ENCODE measurements around the gene ZNF423.

The ZNF423 gene

DNA sequence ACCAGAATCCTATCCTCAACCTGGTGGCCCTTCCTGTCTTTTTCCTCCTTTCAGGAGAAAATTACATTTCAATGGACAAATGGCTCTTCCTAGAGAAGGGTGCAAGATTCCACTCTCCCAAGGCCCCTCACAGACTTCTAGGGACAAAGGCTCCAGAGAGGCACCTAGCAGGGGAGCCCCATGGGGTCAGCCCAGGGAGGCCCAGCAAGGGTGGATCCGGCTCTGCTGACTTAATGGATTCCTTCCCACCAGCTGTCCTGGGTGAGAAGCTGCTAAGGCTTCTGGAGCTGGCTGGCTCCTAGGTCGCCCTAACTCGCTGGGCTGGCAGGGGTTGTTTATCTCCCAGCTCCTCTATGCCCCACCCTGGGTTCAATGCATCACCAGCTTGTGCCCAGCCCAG, 152.4 kb downstream of the ZNF423 start:
- Histone ChIP-seq H3K36me3 (ENCODE audit: control insufficient read depth, insufficient read depth, low read length) (no peaks in the 10 kb centered on the region), H3K4me1 (ENCODE audit: control insufficient read depth, insufficient read depth, low read length) (peaks cover 42% of the 10 kb centered on the region), H3K9me3 (ENCODE audit: control insufficient read depth, insufficient read depth, low read length) (no peaks in the 10 kb centered on the region), H3K9ac (ENCODE audit: low read depth, low read length) (no peak overlapping the region), H3K27me3 (ENCODE audit: control insufficient read depth, insufficient read depth, low read length) (no peaks in the 10 kb centered on the region), H3K4me3 (ENCODE audit: low read depth, low read length) (no peak overlapping the region)

DNA sequence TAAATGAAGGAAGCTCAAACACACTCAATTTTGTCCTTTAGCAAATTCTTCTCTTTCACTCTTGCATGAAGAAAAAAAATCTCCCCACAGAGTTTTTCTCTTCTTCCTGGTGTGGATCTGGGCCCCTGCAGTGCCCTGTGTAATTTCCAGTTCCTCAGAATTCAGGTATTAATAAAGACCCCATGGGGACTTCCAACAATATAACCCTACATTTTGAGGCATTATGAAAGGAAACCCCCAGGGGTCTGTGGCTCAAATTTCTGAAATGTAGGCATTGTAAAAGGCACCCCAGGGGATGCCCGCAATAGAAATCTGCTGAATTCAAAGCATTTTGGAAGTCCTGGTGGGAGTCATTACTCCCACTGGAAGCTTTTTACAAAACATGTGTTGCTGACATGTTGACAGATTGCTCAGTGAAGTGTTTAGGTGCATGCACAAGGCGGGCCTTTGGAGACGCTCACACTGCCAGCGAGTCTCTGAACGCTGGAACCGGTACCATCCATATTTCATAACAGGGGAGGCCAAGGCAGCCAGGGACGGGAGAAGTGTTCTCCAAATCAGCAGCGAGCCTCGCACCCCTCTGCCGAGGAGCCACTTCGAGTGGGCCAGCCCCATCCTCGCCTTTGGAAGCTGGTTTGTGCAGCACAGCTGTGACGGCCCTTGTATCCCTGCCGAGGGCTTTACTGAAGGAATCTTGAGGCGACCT, 154.0 kb downstream of the ZNF423 start:
- H3K4me3 ChIP-seq (ENCODE audit: low read depth, low read length), result no peak overlapping the region
- H3K4me1 ChIP-seq (ENCODE audit: control insufficient read depth, insufficient read depth, low read length), result peaks cover 52% of the 10 kb centered on the region
- H3K27me3 ChIP-seq (ENCODE audit: control insufficient read depth, insufficient read depth, low read length), result no peaks in the 10 kb centered on the region
- H3K9ac ChIP-seq (ENCODE audit: low read depth, low read length), result peak overlapping the region; percentile 49
- no peaks in the 10 kb centered on the region for H3K36me3 ChIP-seq (ENCODE audit: control insufficient read depth, insufficient read depth, low read length)
- no peaks in the 10 kb centered on the region for H3K9me3 ChIP-seq (ENCODE audit: control insufficient read depth, insufficient read depth, low read length)

DNA sequence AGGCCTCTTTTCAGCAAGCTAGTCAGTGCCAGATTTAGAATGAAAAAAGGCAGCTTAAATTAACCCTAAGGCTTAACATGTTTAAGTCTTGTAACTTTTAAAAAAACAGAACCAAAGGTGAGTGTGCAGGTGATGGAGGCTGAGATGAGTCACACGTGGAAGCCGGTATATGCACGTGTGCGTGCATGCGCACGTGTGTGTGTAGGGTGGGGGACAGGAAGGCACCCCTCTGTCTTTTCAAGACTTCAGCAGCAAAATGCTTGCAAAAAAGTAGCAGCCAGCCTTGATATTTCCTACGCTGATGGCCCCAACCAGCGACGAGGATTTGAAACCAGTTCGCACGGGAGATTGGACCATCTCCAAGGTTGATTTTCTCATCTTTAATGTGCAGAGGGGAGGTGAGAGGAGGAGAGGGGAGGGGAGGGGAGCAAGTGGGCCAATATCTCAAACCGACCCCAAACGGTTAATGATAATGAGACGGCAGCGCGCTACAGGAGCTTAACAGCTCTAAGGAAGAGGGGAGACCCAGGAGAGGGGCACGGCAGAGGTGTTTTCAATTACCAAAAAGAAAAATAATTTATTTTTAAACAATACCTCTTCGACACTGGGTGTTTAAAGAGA, 154.7 kb downstream of the ZNF423 start:
- no peak overlapping the region for H3K9ac ChIP-seq (ENCODE audit: low read depth, low read length)
- no peaks in the 10 kb centered on the region for H3K36me3 ChIP-seq (ENCODE audit: control insufficient read depth, insufficient read depth, low read length)
- no peaks in the 10 kb centered on the region for H3K9me3 ChIP-seq (ENCODE audit: control insufficient read depth, insufficient read depth, low read length)
- H3K27me3 ChIP-seq (ENCODE audit: control insufficient read depth, insufficient read depth, low read length), result no peaks in the 10 kb centered on the region
- H3K4me3 ChIP-seq (ENCODE audit: low read depth, low read length), result peak overlapping the region; percentile 33
- peaks cover 58% of the 10 kb centered on the region for H3K4me1 ChIP-seq (ENCODE audit: control insufficient read depth, insufficient read depth, low read length)

DNA sequence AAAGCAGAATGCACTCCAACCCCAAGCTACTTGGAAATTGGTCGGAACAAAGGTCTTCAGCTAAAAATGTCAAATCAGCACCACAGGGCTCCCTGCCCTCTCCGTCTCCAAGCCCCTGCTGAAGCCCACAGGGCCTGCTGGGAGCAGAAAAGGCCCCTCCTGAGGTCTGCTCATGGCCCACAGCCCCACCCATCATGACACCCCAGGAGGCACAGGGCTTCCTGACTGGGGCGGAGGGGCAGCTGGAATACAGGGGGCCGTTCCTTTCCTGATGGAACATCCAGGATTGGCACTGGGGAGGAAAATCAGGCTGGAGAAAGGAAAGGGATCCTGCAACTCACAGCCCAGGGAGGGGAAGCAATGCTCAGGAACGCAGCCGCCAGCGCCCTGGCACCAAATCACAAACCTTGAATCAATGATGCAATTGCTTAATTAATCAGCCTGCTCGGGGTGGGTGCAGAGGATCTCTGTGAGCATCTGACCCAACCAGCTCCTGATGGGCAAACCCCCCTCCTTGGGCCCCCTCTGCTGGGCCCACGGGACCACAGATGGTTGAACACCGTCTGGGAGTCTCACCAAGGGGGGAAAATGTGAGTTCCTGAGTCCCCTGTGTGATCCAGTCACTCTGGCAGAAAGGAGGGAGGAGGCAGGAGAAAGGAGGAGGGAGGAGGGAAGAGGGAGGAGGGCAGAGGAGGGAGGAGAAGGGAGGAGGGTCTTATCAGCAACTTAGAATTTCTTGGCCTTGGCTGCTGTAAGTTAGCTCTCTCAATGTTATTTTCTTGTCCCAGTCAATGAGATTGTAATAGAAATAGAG, 155.5 kb downstream of the ZNF423 start:
- Histone ChIP-seq H3K36me3 (ENCODE audit: control insufficient read depth, insufficient read depth, low read length) (no peaks in the 10 kb centered on the region), H3K4me3 (ENCODE audit: low read depth, low read length) (peak overlapping the region; percentile 33), H3K27me3 (ENCODE audit: control insufficient read depth, insufficient read depth, low read length) (no peaks in the 10 kb centered on the region), H3K9ac (ENCODE audit: low read depth, low read length) (peak overlapping the region; percentile 47), H3K4me1 (ENCODE audit: control insufficient read depth, insufficient read depth, low read length) (peaks cover 65% of the 10 kb centered on the region), H3K9me3 (ENCODE audit: control insufficient read depth, insufficient read depth, low read length) (no peaks in the 10 kb centered on the region)

DNA sequence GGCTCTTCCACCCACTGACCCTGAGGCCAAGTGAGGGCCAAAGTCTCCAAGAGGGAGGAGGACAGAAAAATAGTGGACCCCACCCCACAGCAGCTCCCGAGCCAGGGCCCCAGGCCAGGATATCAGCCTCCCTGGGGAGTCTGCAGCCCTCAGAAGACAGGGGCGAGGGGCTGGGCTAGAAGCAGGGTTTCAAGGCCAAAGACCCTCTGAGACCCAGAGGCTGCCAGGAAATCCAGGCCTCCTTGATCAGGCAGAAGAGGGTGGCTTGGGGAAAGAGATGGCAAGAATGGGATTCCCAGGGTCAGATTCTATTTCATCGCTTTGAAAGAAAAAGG, 156.1 kb downstream of the ZNF423 start:
- no peaks in the 10 kb centered on the region for H3K27me3 ChIP-seq (ENCODE audit: control insufficient read depth, insufficient read depth, low read length)
- no peaks in the 10 kb centered on the region for H3K36me3 ChIP-seq (ENCODE audit: control insufficient read depth, insufficient read depth, low read length)
- peak overlapping the region; percentile 47 for H3K9ac ChIP-seq (ENCODE audit: low read depth, low read length)
- peaks cover 65% of the 10 kb centered on the region for H3K4me1 ChIP-seq (ENCODE audit: control insufficient read depth, insufficient read depth, low read length)
- no peak overlapping the region for H3K4me3 ChIP-seq (ENCODE audit: low read depth, low read length)
- H3K9me3 ChIP-seq (ENCODE audit: control insufficient read depth, insufficient read depth, low read length), result no peaks in the 10 kb centered on the region

DNA sequence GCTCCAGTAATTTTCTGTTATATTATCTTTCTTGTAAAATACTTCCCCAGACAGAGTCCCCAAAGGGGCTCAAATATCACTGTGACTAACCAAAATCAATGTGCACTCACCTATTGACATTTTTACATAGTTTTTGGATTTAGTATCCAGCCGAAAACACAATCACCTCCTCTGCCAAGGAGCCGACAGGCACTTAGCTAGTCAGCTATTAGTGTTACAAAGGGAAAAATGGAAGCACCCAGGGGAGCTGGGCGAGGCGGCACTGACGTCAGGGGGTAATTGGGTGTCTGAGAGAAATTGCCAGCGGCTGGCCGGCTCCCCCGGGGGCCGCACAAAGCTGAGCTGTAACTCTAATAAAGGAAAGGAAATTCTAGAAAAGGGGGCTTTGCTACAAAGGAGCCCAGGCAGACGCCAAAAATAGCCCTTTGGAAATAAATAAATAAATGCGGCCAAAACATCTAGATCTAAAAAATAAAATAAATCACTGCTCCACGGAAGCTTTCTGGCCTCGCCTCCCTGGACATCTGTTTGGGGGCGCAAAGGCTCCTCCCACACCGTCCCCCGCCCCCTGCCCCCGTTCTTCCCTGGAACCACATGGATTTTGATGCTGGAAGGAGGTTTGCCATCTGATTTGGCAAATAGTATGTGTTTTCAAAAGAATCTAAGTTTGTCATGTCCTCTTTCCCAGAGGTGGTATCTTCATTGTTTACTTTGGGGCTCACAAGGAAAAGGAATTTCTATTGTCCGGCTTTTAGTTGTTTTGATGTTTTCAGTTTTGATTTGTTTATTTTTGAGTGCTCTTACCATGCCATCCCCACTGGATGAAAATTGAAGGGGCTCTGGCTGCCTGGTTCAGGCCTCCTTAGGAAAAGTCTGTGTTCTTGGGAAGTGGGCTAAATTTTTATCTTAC, 156.7 kb downstream of the ZNF423 start:
- no peaks in the 10 kb centered on the region for H3K27me3 ChIP-seq (ENCODE audit: control insufficient read depth, insufficient read depth, low read length)
- H3K9ac ChIP-seq (ENCODE audit: low read depth, low read length), result peak overlapping the region; percentile 47
- H3K36me3 ChIP-seq (ENCODE audit: control insufficient read depth, insufficient read depth, low read length), result no peaks in the 10 kb centered on the region
- peaks cover 61% of the 10 kb centered on the region for H3K4me1 ChIP-seq (ENCODE audit: control insufficient read depth, insufficient read depth, low read length)
- no peaks in the 10 kb centered on the region for H3K9me3 ChIP-seq (ENCODE audit: control insufficient read depth, insufficient read depth, low read length)
- H3K4me3 ChIP-seq (ENCODE audit: low read depth, low read length), result no peak overlapping the region

DNA sequence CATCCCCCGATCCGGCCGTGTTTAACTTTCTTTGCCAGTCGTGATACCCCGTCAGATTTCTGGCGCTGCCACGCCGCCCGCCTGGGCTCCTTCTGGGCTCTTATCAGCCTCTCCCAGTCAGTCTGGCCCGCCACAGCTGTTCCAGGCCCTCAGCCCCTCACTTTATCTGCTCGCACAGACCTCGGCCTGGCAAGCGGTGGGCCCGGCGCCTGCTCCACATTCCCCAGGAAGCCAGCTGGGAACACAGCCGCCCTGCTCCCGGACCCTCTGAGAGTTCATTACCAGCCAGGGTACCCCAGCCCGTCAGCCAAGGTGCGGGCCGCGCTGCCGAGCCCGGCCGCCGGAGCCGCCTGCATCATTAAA, 157.5 kb downstream of the ZNF423 start:
- no peaks in the 10 kb centered on the region for H3K27me3 ChIP-seq (ENCODE audit: control insufficient read depth, insufficient read depth, low read length)
- H3K9me3 ChIP-seq (ENCODE audit: control insufficient read depth, insufficient read depth, low read length), result no peaks in the 10 kb centered on the region
- no peak overlapping the region for H3K9ac ChIP-seq (ENCODE audit: low read depth, low read length)
- H3K4me3 ChIP-seq (ENCODE audit: low read depth, low read length), result no peak overlapping the region
- no peaks in the 10 kb centered on the region for H3K36me3 ChIP-seq (ENCODE audit: control insufficient read depth, insufficient read depth, low read length)
- peaks cover 53% of the 10 kb centered on the region for H3K4me1 ChIP-seq (ENCODE audit: control insufficient read depth, insufficient read depth, low read length)

DNA sequence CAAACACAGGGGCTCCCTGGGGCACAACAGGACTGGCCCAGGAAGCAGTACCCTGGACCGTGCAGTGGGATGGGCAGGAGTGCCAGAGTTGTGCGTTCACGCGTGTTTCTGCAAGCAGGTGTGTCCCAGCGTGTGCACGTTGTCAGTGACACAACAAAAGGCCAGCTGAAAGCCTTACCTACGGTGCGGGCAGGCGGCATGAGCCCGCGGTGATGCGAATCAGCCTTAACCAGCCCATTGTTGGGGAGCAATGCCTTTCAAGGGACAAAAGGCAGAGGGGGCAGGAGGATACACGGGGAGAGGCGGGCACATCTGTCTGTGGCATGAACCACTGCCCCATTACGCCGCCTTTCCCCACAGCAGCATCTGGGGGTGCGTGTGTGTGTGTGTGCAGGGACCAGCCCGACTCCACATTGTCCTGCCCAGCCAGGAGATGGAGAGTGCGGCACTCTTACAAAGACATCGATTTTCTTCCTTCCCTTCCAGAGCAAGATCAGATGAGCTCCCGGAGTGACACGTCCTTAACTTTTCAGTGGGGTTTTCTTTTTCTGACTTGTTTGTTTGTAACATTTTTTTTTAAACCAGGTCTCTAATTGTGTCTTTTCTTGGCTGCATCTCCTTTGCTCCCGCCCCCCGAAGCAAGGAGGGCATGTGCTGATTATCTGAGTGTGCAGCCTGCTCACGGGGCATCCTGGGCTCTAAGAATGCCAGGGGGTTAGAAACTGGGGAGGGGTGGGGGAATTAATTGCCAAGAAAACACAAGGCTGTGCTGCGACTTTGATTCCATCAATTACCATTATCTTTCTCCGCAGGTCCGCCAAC, 158.1 kb downstream of the ZNF423 start:
- no peaks in the 10 kb centered on the region for H3K36me3 ChIP-seq (ENCODE audit: control insufficient read depth, insufficient read depth, low read length)
- no peaks in the 10 kb centered on the region for H3K27me3 ChIP-seq (ENCODE audit: control insufficient read depth, insufficient read depth, low read length)
- H3K9ac ChIP-seq (ENCODE audit: low read depth, low read length), result no peak overlapping the region
- no peaks in the 10 kb centered on the region for H3K9me3 ChIP-seq (ENCODE audit: control insufficient read depth, insufficient read depth, low read length)
- H3K4me1 ChIP-seq (ENCODE audit: control insufficient read depth, insufficient read depth, low read length), result peaks cover 47% of the 10 kb centered on the region
- H3K4me3 ChIP-seq (ENCODE audit: low read depth, low read length), result no peak overlapping the region

DNA sequence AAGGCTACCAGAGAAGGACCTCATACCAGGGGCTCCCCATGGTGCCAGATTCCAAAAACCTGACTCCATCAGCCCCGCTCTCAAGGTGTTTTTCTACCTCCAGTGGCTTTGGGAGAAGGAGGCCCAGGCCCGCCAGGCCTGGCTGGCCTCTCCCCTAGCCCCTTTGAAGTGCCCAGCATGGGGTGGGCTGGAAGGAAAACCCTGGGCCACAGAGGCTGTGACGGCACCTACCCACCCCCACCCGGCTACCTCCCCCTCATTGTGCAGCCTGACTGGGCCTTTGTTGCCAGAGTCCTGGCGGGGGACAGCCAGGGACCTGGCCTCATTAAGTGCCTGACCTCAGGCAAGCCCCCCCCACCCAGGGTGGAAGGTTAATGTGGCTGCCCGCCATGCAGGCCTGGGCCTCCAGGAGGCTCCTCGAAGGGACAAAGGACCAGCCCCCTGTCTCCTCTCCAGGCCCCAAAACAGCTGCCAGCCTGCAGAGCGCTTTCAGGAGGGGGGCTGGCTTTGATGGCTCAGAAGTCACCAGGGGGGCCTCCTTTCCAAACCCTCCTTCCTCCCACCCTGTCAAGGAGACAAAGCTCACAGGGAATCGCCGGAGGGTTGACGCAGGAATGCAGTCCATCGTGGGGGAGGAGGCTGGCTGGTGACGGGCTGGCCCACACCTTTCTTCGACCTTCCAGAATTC, 159.4 kb downstream of the ZNF423 start:
- Histone ChIP-seq H3K27me3 (ENCODE audit: control insufficient read depth, insufficient read depth, low read length) (no peaks in the 10 kb centered on the region), H3K4me3 (ENCODE audit: low read depth, low read length) (no peak overlapping the region), H3K4me1 (ENCODE audit: control insufficient read depth, insufficient read depth, low read length) (peaks cover 44% of the 10 kb centered on the region), H3K9me3 (ENCODE audit: control insufficient read depth, insufficient read depth, low read length) (no peaks in the 10 kb centered on the region), H3K9ac (ENCODE audit: low read depth, low read length) (peak overlapping the region; percentile 50), H3K36me3 (ENCODE audit: control insufficient read depth, insufficient read depth, low read length) (no peaks in the 10 kb centered on the region)

DNA sequence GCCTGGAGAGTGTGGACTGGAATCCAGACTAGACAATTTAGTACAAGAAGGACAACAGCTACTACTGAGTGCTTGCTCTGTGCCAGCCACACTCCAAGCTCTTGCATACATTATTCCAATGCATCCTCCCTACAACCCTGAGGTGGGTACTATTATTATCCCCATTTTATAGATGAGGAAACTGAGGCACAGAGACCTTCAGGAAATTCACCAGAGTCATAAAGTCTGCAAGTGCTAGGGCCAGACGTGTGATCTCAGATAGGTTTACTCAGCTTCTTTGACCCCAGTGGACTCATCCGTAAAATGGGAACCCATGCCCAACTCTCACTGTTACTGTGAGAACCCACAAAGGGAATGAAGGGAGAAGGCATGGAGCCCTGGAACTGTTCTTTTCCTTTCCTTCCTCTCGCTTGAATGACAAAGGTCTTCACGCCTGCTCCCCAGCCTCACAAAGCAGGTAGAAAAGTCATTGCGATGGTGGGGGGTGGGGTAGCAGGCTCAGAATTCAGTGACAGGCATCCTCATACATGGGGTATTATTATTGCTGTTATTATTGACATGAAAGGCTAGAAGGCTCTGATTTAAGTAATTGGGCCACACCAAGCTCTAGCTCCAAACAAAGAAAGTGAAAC, 160.0 kb downstream of the ZNF423 start:
- no peak overlapping the region for H3K9ac ChIP-seq (ENCODE audit: low read depth, low read length)

More for the DNA sequence above, 160.0 kb downstream of the ZNF423 start:
- H3K9me3 ChIP-seq (ENCODE audit: control insufficient read depth, insufficient read depth, low read length), result no peaks in the 10 kb centered on the region
- no peaks in the 10 kb centered on the region for H3K36me3 ChIP-seq (ENCODE audit: control insufficient read depth, insufficient read depth, low read length)
- no peak overlapping the region for H3K4me3 ChIP-seq (ENCODE audit: low read depth, low read length)
- peaks cover 42% of the 10 kb centered on the region for H3K4me1 ChIP-seq (ENCODE audit: control insufficient read depth, insufficient read depth, low read length)
- no peaks in the 10 kb centered on the region for H3K27me3 ChIP-seq (ENCODE audit: control insufficient read depth, insufficient read depth, low read length)
